Lower leg skin (tissue), 3 donors: ENCODE measurements around the gene RAB5IF.

ENCODE experiments used
- POLR2A ChIP-seq, 2 donors: fragments of 450-650 bp; IDR thresholded peaks; one replicate each; pipeline ENCODE4 v1.6.1; 2016 to 2017; ENCODE audit warnings: antibody characterized with exemption in 2 of 2, mild to moderate bottlenecking in 1 of 2, moderate library complexity in 1 of 2
- TF ChIP-seq, protein P1 (sequence below), 3 donors: fragments of 450-650 bp; IDR thresholded peaks; one replicate each; pipeline ENCODE4 v1.5.1; 2016; ENCODE audit warnings: antibody characterized with exemption in 3 of 3, mild to moderate bottlenecking in 3 of 3, moderate library complexity in 2 of 3

DNA sequence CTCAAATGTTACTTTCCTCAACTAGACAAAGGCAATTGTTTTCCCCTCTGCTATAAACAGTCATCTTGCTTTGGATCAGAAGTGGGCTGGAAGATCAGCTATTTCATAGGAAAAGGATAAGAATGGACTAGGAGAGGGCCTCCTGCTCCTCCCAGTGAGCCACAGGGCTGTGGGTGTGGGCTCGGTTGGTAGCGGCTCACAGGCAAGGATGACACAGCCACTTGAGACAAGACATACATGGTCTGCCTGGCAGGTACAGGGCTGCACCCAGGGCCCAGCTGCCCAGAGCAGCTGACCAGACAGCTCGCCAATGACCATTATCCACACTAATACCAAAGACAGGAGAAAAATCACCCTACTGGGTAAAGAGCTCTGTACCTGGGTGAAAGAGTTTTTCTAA lies 49.4 kb downstream of the RAB5IF start:
- TF ChIP-seq POLR2A (IDR thresholded peaks at IDR 0.05): no peak
- TF ChIP-seq, protein P1, sequence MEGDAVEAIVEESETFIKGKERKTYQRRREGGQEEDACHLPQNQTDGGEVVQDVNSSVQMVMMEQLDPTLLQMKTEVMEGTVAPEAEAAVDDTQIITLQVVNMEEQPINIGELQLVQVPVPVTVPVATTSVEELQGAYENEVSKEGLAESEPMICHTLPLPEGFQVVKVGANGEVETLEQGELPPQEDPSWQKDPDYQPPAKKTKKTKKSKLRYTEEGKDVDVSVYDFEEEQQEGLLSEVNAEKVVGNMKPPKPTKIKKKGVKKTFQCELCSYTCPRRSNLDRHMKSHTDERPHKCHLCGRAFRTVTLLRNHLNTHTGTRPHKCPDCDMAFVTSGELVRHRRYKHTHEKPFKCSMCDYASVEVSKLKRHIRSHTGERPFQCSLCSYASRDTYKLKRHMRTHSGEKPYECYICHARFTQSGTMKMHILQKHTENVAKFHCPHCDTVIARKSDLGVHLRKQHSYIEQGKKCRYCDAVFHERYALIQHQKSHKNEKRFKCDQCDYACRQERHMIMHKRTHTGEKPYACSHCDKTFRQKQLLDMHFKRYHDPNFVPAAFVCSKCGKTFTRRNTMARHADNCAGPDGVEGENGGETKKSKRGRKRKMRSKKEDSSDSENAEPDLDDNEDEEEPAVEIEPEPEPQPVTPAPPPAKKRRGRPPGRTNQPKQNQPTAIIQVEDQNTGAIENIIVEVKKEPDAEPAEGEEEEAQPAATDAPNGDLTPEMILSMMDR (IDR thresholded peaks at IDR 0.05): no peak
